Measurements from ENCODE around the gene FGB. TPM values are rescaled to one million over a fixed set of nuclear protein-coding genes. Genes with fewer than 3 reads are reported as not detected.

The FGB gene
- total and polyA plus RNA-seq, 2 donors (not counting 1 experiment from before 2014, with no cell fraction given): not detected

GRCh38 chr4:154565704-154566103, 2.9 kb downstream of the FGB start:
- Histone ChIP-seq H2AFZ (ENCODE audit: insufficient read depth, low read depth, low read length, poor library complexity, severe bottlenecking) (no peak overlapping the region), H3K27me3 (replicated peaks in 1 of 4; ENCODE audit: control extremely low read depth in 1 of 4, control insufficient read depth in 3 of 4, insufficient read depth in 4 of 4, low read length in 3 of 4) (peaks cover 0 to 2% (median 0%) of the 10 kb centered on the region in 4 experiments), H3K4me1 (ENCODE audit: control insufficient read depth in 2 of 2, insufficient read depth in 2 of 2, low read length in 2 of 2) (no peaks in the 10 kb centered on the region), H4K20me1 (ENCODE audit: control insufficient read depth, insufficient read depth, low read length, poor library complexity, severe bottlenecking) (no peaks in the 10 kb centered on the region), H3K27ac (ENCODE audit: low read length in 2 of 2) (no peak overlapping the region), H3K4me2 (replicated peaks; ENCODE audit: low read depth, low read length, poor library complexity, severe bottlenecking) (no peak overlapping the region), H3K36me3 (replicated peaks in 1 of 2; ENCODE audit: control extremely low read depth in 1 of 2, control insufficient read depth in 1 of 2, extremely low read depth in 1 of 2, insufficient read depth in 2 of 2, low read length in 1 of 2) (no peaks in the 10 kb centered on the region), H3K9me3 (ENCODE audit: control extremely low read depth in 1 of 3, control insufficient read depth in 2 of 3, insufficient read depth in 1 of 3, low read length in 2 of 3) (no peaks in the 10 kb centered on the region), H3K9ac (ENCODE audit: low read length) (no peak overlapping the region), H3K79me2 (ENCODE audit: control insufficient read depth, insufficient read depth, low read length) (no peaks in the 10 kb centered on the region), H3K4me3 (ENCODE audit: control extremely low read depth in 1 of 5, extremely low read depth in 1 of 5, insufficient read depth in 1 of 5, low read depth in 2 of 5, low read length in 4 of 5) (no peak overlapping the region)
- Mint-ChIP-seq H3K4me3 (no peak overlapping the region), H3K9me3 (ENCODE audit: insufficient read depth) (no peaks in the 10 kb centered on the region), H3K27me3 (peaks cover 14% of the 10 kb centered on the region), H3K4me1 (no peaks in the 10 kb centered on the region), H3K27ac (no peak overlapping the region)
- 89% methylated on average over 3 of the region's 6 CpGs for WGBS (ENCODE audit: insufficient coverage)
- no peak for DNase-seq
- ChIA-PET POLR2A (no interaction called here), CTCF (interaction anchor here (1.4 kb wide), 1 partner anchor 53 kb away, joined by 4 read pairs; no protein-coding TSS in a partner anchor)
- ATAC-seq (ENCODE audit: low read depth): no peak
- no peak for TF ChIP-seq CTCF (IDR thresholded peaks at IDR 0.05)
- intact Hi-C loops (cut with micrococcal nuclease): no loop called here

- Mint-ChIP-seq H3K4me3 (no peak overlapping the region), H3K4me1 (no peaks in the 10 kb centered on the region), H3K27ac (no peak overlapping the region), H3K27me3 (peaks cover 19% of the 10 kb centered on the region), H3K9me3 (ENCODE audit: insufficient read depth) (no peaks in the 10 kb centered on the region)
- TF ChIP-seq CTCF (IDR thresholded peaks at IDR 0.05) (no peak), EZH2 (IDR thresholded peaks at IDR 0.05; ENCODE audit: borderline replicate concordance, insufficient read depth, low read depth, low read length, poor library complexity, severe bottlenecking) (no peak)
- Histone ChIP-seq H3K36me3 (replicated peaks in 1 of 2; ENCODE audit: control extremely low read depth in 1 of 2, control insufficient read depth in 1 of 2, extremely low read depth in 1 of 2, insufficient read depth in 2 of 2, low read length in 1 of 2) (no peaks in the 10 kb centered on the region), H4K20me1 (ENCODE audit: control insufficient read depth, insufficient read depth, low read length, poor library complexity, severe bottlenecking) (no peaks in the 10 kb centered on the region), H3K79me2 (ENCODE audit: control insufficient read depth, insufficient read depth, low read length) (no peaks in the 10 kb centered on the region), H3K27ac (ENCODE audit: low read length in 2 of 2) (no peak overlapping the region), H3K9me3 (ENCODE audit: control extremely low read depth in 1 of 3, control insufficient read depth in 2 of 3, insufficient read depth in 1 of 3, low read length in 2 of 3) (no peaks in the 10 kb centered on the region), H3K4me2 (replicated peaks; ENCODE audit: low read depth, low read length, poor library complexity, severe bottlenecking) (no peak overlapping the region), H2AFZ (ENCODE audit: insufficient read depth, low read depth, low read length, poor library complexity, severe bottlenecking) (no peak overlapping the region), H3K4me1 (ENCODE audit: control insufficient read depth in 2 of 2, insufficient read depth in 2 of 2, low read length in 2 of 2) (no peaks in the 10 kb centered on the region), H3K27me3 (replicated peaks in 1 of 4; ENCODE audit: control extremely low read depth in 1 of 4, control insufficient read depth in 3 of 4, insufficient read depth in 4 of 4, low read length in 3 of 4) (peaks cover 0 to 2% (median 0%) of the 10 kb centered on the region in 4 experiments), H3K9ac (ENCODE audit: low read length) (no peak overlapping the region), H3K4me3 (ENCODE audit: control extremely low read depth in 1 of 5, extremely low read depth in 1 of 5, insufficient read depth in 1 of 5, low read depth in 2 of 5, low read length in 4 of 5) (no peak overlapping the region)
- intact Hi-C loops (cut with micrococcal nuclease): no loop called here
- WGBS (ENCODE audit: insufficient coverage): 70% methylated on average over 2 of the region's 5 CpGs
- CTCF ChIA-PET: no interaction called here
- no peak for ATAC-seq (ENCODE audit: low read depth)
- POLR2A ChIA-PET: no interaction called here
- no peak for DNase-seq
Measured at GRCh38 chr4:154566639-154567204, 3.9 kb downstream of the FGB start.
